GM21423 (cell line): ENCODE results near the gene ZBTB4.
"Not testable (repeated sequence)": the region's sequence is repeated elsewhere in the genome, so short reads cannot be mapped to it uniquely, and the experiment has no call there.

Source experiments
- ATAC-seq: cut with Tn5 transposase; IDR thresholded peaks from one replicate; pipeline ENCODE4 v1.9.1; 2021; ENCODE audit warnings: mild to moderate bottlenecking, moderate library complexity; ENCODE audit not compliant: unreplicated experiment

Gene ZBTB4

GRCh38 chr17:7496470-7497183 is 17.2 kb upstream of the ZBTB4 start:
- ATAC-seq: no peak

GRCh38 chr17:7495906-7496434 is 16.5 kb upstream of the ZBTB4 start:
- no peak for ATAC-seq

- ATAC-seq: no peak
These were observed 14.5 kb upstream of the ZBTB4 start for GRCh38 chr17:7493941-7494340.

GRCh38 chr17:7491583-7491982 is 12.2 kb upstream of the ZBTB4 start:
- ATAC-seq: no peak

- no peak for ATAC-seq
These were observed 10.7 kb upstream of the ZBTB4 start for GRCh38 chr17:7490144-7490543.

GRCh38 chr17:7486181-7486580 is 6.8 kb upstream of the ZBTB4 start:
- ATAC-seq: no peak

- peak; percentile 0 for ATAC-seq
These were observed 5.5 kb upstream of the ZBTB4 start for GRCh38 chr17:7484919-7485377.

GRCh38 chr17:7484067-7484918 is 4.9 kb upstream of the ZBTB4 start, which contains the start of gene POLR2A:
Gene POLR2A (plus strand): TSS chr17:7484366.
- peak; percentile 61 for ATAC-seq

- peak; percentile 34 for ATAC-seq
These were observed 4.0 kb upstream of the ZBTB4 start for GRCh38 chr17:7483255-7484066.

GRCh38 chr17:7482742-7483088 is 3.3 kb upstream of the ZBTB4 start:
- ATAC-seq: not testable (repeated sequence)

- ATAC-seq: not testable (repeated sequence)
These were observed 2.7 kb upstream of the ZBTB4 start for GRCh38 chr17:7481842-7482741.

- not testable (repeated sequence) for ATAC-seq
These were observed 1.8 kb upstream of the ZBTB4 start, which contains the start of gene SLC35G6 for GRCh38 chr17:7481275-7481674. Gene SLC35G6 (plus strand): TSS chr17:7481446. CDS start chr17:7481517, 71 bp downstream.

GRCh38 chr17:7480089-7480384 is 606 bp upstream of the ZBTB4 start:
- ATAC-seq: no peak

- ATAC-seq: no peak
These were observed 887 bp downstream of the ZBTB4 start for GRCh38 chr17:7478276-7479212.

- no peak for ATAC-seq
These were observed 1.8 kb downstream of the ZBTB4 start for GRCh38 chr17:7477392-7478275.

GRCh38 chr17:7476951-7477350 is 2.5 kb downstream of the ZBTB4 start:
- no peak for ATAC-seq

- no peak for ATAC-seq
These were observed 2.9 kb downstream of the ZBTB4 start for GRCh38 chr17:7476494-7476893.
